ENCODE measurements around the gene NAGLU. TPM values are rescaled to one million over a fixed set of nuclear protein-coding genes. Genes with fewer than 3 reads are reported as not detected.

The NAGLU gene
- total RNA-seq, 1 donor from 2014 or later = 39.1 TPM

DNA sequence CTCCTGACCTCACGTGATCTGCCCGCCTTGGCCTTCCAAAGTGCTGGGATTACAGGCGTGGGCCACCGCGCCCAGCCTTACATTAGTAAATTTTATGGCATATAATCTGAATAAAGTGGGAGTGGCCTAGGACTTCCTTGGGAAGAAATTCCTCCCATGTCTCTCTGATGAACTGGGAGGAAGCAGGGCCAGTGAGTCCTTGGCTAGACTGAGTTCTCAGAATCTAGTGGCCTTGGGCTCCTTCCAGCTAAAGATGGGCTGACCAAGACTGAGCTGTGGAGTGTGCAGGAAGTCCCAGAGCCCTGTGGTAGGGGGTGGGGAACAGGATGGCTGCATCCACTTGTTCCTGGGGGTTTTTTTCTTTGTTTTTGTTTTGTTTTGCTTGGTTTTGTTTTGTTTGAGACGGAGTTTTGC is 10.0 kb upstream of the NAGLU start:
- intact Hi-C loops (cut with DNase I) = no loop called here
- TF ChIP-seq, protein P1, sequence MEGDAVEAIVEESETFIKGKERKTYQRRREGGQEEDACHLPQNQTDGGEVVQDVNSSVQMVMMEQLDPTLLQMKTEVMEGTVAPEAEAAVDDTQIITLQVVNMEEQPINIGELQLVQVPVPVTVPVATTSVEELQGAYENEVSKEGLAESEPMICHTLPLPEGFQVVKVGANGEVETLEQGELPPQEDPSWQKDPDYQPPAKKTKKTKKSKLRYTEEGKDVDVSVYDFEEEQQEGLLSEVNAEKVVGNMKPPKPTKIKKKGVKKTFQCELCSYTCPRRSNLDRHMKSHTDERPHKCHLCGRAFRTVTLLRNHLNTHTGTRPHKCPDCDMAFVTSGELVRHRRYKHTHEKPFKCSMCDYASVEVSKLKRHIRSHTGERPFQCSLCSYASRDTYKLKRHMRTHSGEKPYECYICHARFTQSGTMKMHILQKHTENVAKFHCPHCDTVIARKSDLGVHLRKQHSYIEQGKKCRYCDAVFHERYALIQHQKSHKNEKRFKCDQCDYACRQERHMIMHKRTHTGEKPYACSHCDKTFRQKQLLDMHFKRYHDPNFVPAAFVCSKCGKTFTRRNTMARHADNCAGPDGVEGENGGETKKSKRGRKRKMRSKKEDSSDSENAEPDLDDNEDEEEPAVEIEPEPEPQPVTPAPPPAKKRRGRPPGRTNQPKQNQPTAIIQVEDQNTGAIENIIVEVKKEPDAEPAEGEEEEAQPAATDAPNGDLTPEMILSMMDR (IDR thresholded peaks at IDR 0.05) = no peak
- DNase-seq (no peak), ATAC-seq (no peak)
- no peaks in the 10 kb centered on the region for H3K27me3 ChIP-seq (ENCODE audit: low read depth)
- peaks cover 56% of the 10 kb centered on the region for H3K4me1 ChIP-seq
- H3K36me3 ChIP-seq = peaks cover 25% of the 10 kb centered on the region
- H3K4me3 ChIP-seq = no peak overlapping the region
- H3K27ac ChIP-seq = peak overlapping the region; percentile 46
- H3K9me3 ChIP-seq = no peaks in the 10 kb centered on the region

DNA sequence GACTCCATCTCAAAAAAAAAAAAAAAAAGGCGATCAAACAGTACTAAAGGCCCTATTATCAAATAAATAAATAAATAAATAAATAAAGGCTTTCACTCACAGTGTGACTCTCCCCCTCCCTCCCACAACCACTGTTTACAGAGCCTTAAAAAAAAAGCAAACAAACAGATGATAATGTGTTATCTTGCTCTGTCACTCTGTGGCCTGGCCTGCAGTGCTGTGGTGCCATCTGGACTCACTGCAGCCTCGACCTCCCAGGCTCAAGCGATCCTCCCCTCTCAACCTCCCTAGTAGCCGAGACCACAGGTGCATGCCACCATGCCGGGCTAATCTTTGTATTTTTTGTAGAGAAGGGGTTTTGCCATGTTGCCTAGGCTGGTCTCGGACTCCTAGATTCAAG is 8.1 kb upstream of the NAGLU start:
- peaks cover 43% of the 10 kb centered on the region for H3K4me1 ChIP-seq

GRCh38 chr17:42529061-42529460 is 7.0 kb upstream of the NAGLU start:
- intact Hi-C loops (cut with DNase I) = no loop called here
- no peaks in the 10 kb centered on the region for H3K36me3 ChIP-seq
- no peaks in the 10 kb centered on the region for H3K9me3 ChIP-seq
- no peak overlapping the region for H3K27ac ChIP-seq
- ATAC-seq (no peak), DNase-seq (no peak)
- TF ChIP-seq, protein P1 (IDR thresholded peaks at IDR 0.05) = no peak
- no peaks in the 10 kb centered on the region for H3K27me3 ChIP-seq (ENCODE audit: low read depth)
- no peak overlapping the region for H3K4me3 ChIP-seq
- H3K4me1 ChIP-seq = peaks cover 41% of the 10 kb centered on the region

More for the DNA sequence above, 8.1 kb upstream of the NAGLU start:
- H3K4me3 ChIP-seq = no peak overlapping the region
- intact Hi-C loops (cut with DNase I) = no loop called here
- no peaks in the 10 kb centered on the region for H3K27me3 ChIP-seq (ENCODE audit: low read depth)
- no peak for ATAC-seq
- no peak overlapping the region for H3K27ac ChIP-seq
- no peaks in the 10 kb centered on the region for H3K9me3 ChIP-seq
- TF ChIP-seq, protein P1 (IDR thresholded peaks at IDR 0.05) = no peak
- no peak for DNase-seq
- peaks cover 6% of the 10 kb centered on the region for H3K36me3 ChIP-seq

DNA sequence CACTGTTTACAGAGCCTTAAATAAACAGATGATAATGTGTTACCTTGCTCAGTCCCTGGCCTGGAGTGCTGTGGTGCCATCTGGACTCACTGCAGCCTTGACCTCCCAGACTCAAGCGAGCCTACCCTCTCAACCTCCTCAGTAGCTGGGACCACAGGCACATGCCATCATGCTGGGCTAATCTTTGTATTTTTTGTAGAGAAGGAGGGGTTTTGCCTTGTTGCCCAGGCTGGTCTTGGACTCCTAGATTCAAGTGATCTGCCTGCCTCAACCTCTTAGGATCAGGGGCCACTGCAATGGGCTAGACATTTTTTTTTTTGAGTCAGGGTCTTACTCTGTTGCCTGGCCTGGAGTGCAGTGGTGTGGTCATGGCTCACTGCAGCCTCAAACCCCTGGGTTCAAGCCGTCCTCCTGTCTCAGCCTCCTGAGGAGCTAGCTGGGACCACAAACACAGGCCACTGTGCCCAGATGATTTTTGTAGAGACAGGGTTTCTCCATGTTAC is 5.0 kb upstream of the NAGLU start:
- Histone ChIP-seq H3K4me3 (no peak overlapping the region), H3K9me3 (no peaks in the 10 kb centered on the region), H3K27me3 (ENCODE audit: low read depth) (no peaks in the 10 kb centered on the region), H3K27ac (peak overlapping the region; percentile 81), H3K4me1 (peaks cover 49% of the 10 kb centered on the region), H3K36me3 (no peaks in the 10 kb centered on the region)
- no peak for ATAC-seq
- DNase-seq = no peak
- TF ChIP-seq, protein P1 (IDR thresholded peaks at IDR 0.05) = no peak
- intact Hi-C loops (cut with DNase I) = no loop called here

GRCh38 chr17:42531455-42532354 is 4.3 kb upstream of the NAGLU start:
- intact Hi-C loops (cut with DNase I) = no loop called here
- Histone ChIP-seq H3K27me3 (ENCODE audit: low read depth) (no peaks in the 10 kb centered on the region), H3K9me3 (no peaks in the 10 kb centered on the region), H3K27ac (peak overlapping the region; percentile 81), H3K4me3 (peak overlapping the region; percentile 57), H3K36me3 (no peaks in the 10 kb centered on the region), H3K4me1 (peaks cover 42% of the 10 kb centered on the region)
- DNase-seq = peak; percentile 83
- TF ChIP-seq, protein P1 (IDR thresholded peaks at IDR 0.05) = peak; percentile 51
- ATAC-seq = peak; percentile 53 to 56

All from lower lobe of right lung (tissue), 2 donors.